ENCODE data around the gene STEAP2.
"Not testable (repeated sequence)": the region's sequence is repeated elsewhere in the genome, so short reads cannot be mapped to it uniquely, and the experiment has no call there.

STEAP2 gene

DNA sequence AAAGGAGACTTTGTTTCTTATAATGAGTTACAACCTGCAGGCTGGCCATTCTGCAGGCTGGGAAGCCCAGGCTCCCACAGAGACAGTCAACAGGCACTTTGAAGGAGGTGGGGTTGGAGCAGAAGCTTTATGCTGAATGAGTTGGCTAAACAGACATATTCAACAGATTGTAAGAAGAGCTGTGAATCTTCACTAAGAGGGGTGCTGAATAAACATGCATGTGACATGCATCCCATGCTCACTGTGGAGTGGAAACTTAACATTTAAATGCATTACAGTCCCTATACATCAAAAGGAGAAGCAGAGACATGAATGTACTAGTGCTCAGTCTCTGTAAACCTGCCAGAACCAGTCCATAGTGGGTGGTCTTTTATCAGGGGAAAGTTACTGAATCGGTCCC, 32.0 kb downstream of the STEAP2 start:
- no peaks in the 10 kb centered on the region for H3K9me3 ChIP-seq (ENCODE audit: control insufficient read depth in 5 of 5, low read length in 5 of 5)
- H3K27me3 ChIP-seq (ENCODE audit: control insufficient read depth in 5 of 5, insufficient read depth in 4 of 5, low read length in 5 of 5) = peaks cover 0 to 3% (median 0%) of the 10 kb centered on the region in 5 donors
- H3K9ac ChIP-seq (ENCODE audit: low read length in 5 of 5) = no peak overlapping the region
- peaks cover 0 to under 1% (median 0%) of the 10 kb centered on the region in 5 donors for H3K36me3 ChIP-seq (ENCODE audit: control insufficient read depth in 5 of 5, insufficient read depth in 5 of 5, low read length in 5 of 5)
- H3K4me3 ChIP-seq (ENCODE audit: low read depth in 1 of 5, low read length in 5 of 5) = no peak overlapping the region
- H3K27ac ChIP-seq (ENCODE audit: low read depth, low read length) = no peak overlapping the region
- H3K4me1 ChIP-seq (ENCODE audit: control insufficient read depth in 5 of 5, insufficient read depth in 5 of 5, low read length in 5 of 5) = peaks cover 6 to 28% (median 21%) of the 10 kb centered on the region in 5 donors

DNA sequence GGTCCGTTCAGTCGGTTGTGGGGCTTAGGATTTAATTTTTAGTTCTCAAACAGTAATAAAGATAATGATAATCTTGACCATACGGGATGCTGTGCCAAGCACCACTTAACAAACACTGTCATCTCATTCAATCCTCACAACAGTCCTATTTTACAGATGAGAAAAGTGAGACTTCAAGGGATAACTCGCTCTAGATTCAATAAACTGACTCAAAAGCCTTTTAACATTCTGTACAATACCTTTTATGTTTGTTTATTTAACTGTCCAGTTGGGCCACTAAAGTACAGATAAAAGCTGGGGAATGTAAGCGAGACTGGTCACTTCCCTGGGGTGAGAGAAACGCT, 33.0 kb downstream of the STEAP2 start:
- peak overlapping the region; percentile 89 for H3K27ac ChIP-seq (ENCODE audit: low read depth, low read length)

DNA sequence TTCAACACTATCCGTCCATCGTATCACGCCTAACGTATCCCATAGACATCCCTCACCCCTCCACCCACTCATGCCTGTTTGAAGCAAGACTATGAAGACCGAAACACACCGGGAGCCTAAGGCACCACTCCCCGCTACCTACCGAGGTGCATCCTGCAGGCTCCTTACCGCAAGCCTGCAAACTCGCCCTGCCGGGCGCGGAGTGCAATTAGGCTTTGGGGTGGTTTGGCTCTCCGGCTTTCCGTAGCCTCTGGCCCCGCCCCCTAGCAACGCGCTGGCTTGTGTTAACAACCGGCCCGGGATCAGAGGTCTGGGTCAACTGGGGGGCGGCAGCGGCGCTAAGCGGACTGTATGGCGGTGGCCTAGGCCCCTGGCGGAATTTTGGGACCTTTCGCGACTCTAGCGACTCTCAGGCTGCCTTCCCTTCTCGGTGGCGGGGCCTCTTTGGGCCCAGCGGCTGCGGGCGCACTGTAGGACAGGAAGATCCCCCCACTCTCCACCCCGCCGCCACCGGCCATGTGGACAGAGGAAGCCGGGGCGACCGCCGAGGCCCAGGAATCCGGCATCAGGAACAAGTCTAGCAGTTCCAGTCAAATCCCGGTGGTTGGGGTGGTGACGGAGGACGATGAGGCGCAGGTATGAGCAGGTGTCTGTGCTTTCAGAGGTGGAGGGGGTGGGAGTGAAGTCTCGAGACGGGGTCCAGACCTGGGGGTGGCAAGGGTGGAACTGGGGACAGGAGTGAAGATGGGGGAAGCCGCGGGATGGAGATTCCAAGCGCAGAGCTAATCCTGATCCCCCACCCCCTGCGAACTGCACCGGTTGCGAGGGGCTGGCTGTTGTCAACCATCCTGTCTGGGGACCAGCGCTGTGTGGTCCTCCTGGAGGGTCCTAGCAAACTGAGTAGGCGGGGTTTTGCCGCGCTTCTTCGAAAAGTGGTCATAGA, 33.6 kb downstream of the STEAP2 start, which contains the start of gene CFAP69:
Gene CFAP69 (plus strand): TSS at position 266 of the 943 bp plus-strand sequence. CDS start 251 bp downstream, at position 517.
- Histone ChIP-seq H3K36me3 (ENCODE audit: control insufficient read depth in 5 of 5, insufficient read depth in 5 of 5, low read length in 5 of 5) (no peaks in the 10 kb centered on the region), H3K9me3 (ENCODE audit: control insufficient read depth in 5 of 5, low read length in 5 of 5) (no peaks in the 10 kb centered on the region), H3K4me3 (ENCODE audit: low read depth in 1 of 5, low read length in 5 of 5) (peak within 1 kb of the TSS; percentile 82 to 99 (median 96)), H3K4me1 (ENCODE audit: control insufficient read depth in 5 of 5, insufficient read depth in 5 of 5, low read length in 5 of 5) (peaks cover 6 to 34% (median 28%) of the 10 kb centered on the region in 5 donors), H3K27me3 (ENCODE audit: control insufficient read depth in 5 of 5, insufficient read depth in 4 of 5, low read length in 5 of 5) (peaks cover 0 to 3% (median 0%) of the 10 kb centered on the region in 5 donors), H3K27ac (ENCODE audit: low read depth, low read length) (peak within 1 kb of the TSS; percentile 89), H3K9ac (ENCODE audit: low read length in 5 of 5) (peak within 1 kb of the TSS; percentile 78 to 98 (median 93))

More for the DNA sequence above, 33.0 kb downstream of the STEAP2 start:
- H3K4me3 ChIP-seq (ENCODE audit: low read depth in 1 of 5, low read length in 5 of 5) = peak overlapping the region; percentile 82 to 99 (median 96)
- no peaks in the 10 kb centered on the region for H3K36me3 ChIP-seq (ENCODE audit: control insufficient read depth in 5 of 5, insufficient read depth in 5 of 5, low read length in 5 of 5)
- no peaks in the 10 kb centered on the region for H3K9me3 ChIP-seq (ENCODE audit: control insufficient read depth in 5 of 5, low read length in 5 of 5)
- peak overlapping the region in 4 of 5 donors; percentile 84 to 98 (median 94) for H3K9ac ChIP-seq (ENCODE audit: low read length in 5 of 5)
- peaks cover 0 to 3% (median 0%) of the 10 kb centered on the region in 5 donors for H3K27me3 ChIP-seq (ENCODE audit: control insufficient read depth in 5 of 5, insufficient read depth in 4 of 5, low read length in 5 of 5)
- H3K4me1 ChIP-seq (ENCODE audit: control insufficient read depth in 5 of 5, insufficient read depth in 5 of 5, low read length in 5 of 5) = peaks cover 6 to 28% (median 22%) of the 10 kb centered on the region in 5 donors

DNA sequence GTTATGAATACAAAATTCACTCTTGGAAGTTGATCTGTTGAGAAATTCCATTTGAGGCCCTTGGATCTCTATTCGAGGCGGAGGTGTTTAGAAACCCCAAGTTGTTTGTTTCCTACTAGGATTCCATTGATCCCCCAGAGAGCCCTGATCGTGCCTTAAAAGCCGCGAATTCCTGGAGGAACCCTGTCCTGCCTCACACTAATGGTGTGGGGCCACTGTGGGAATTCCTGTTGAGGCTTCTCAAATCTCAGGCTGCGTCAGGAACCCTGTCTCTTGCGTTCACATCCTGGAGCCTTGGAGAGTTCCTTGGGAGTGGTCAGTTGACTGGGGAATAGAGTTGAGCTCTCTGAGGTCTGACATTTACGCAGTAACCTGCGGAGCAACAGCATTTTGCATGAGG, 34.6 kb downstream of the STEAP2 start:
- Histone ChIP-seq H3K27ac (ENCODE audit: low read depth, low read length) (peak overlapping the region; percentile 89), H3K9ac (ENCODE audit: low read length in 5 of 5) (peak overlapping the region; percentile 78 to 98 (median 93)), H3K4me3 (ENCODE audit: low read depth in 1 of 5, low read length in 5 of 5) (peak overlapping the region; percentile 82 to 99 (median 96))

DNA sequence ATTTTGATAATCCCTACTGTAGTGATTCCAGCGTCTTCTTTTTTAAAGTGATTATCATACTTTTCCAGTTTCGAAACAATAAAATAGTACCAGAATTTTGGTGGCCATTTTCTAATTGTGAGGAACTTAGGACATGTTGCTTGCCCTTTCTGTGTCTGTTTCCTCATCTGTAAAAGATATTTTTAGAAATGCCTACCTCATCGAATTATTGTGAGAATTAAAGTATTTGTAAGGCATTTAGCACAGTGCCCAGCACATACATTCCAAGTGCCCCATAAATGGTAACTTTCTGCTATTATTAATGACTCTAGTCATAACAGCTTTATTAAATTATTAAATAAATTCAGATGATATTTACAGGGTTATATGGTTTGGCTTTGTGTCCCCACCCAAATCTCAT, 37.2 kb downstream of the STEAP2 start:
- H3K9ac ChIP-seq (ENCODE audit: low read length in 5 of 5) = no peak overlapping the region
- H3K9me3 ChIP-seq (ENCODE audit: control insufficient read depth in 5 of 5, low read length in 5 of 5) = no peaks in the 10 kb centered on the region
- H3K4me3 ChIP-seq (ENCODE audit: low read depth in 1 of 5, low read length in 5 of 5) = no peak overlapping the region
- H3K36me3 ChIP-seq (ENCODE audit: control insufficient read depth in 5 of 5, insufficient read depth in 5 of 5, low read length in 5 of 5) = no peaks in the 10 kb centered on the region
- peaks cover 0 to 3% (median 0%) of the 10 kb centered on the region in 5 donors for H3K27me3 ChIP-seq (ENCODE audit: control insufficient read depth in 5 of 5, insufficient read depth in 4 of 5, low read length in 5 of 5)
- peaks cover 11 to 53% (median 43%) of the 10 kb centered on the region in 5 donors for H3K4me1 ChIP-seq (ENCODE audit: control insufficient read depth in 5 of 5, insufficient read depth in 5 of 5, low read length in 5 of 5)
- H3K27ac ChIP-seq (ENCODE audit: low read depth, low read length) = no peak overlapping the region

More for the DNA sequence above, 34.6 kb downstream of the STEAP2 start:
- Histone ChIP-seq H3K9me3 (ENCODE audit: control insufficient read depth in 5 of 5, low read length in 5 of 5) (no peaks in the 10 kb centered on the region), H3K36me3 (ENCODE audit: control insufficient read depth in 5 of 5, insufficient read depth in 5 of 5, low read length in 5 of 5) (no peaks in the 10 kb centered on the region), H3K4me1 (ENCODE audit: control insufficient read depth in 5 of 5, insufficient read depth in 5 of 5, low read length in 5 of 5) (peaks cover 10 to 42% (median 32%) of the 10 kb centered on the region in 5 donors), H3K27me3 (ENCODE audit: control insufficient read depth in 5 of 5, insufficient read depth in 4 of 5, low read length in 5 of 5) (peaks cover 0 to 3% (median 0%) of the 10 kb centered on the region in 5 donors)

DNA sequence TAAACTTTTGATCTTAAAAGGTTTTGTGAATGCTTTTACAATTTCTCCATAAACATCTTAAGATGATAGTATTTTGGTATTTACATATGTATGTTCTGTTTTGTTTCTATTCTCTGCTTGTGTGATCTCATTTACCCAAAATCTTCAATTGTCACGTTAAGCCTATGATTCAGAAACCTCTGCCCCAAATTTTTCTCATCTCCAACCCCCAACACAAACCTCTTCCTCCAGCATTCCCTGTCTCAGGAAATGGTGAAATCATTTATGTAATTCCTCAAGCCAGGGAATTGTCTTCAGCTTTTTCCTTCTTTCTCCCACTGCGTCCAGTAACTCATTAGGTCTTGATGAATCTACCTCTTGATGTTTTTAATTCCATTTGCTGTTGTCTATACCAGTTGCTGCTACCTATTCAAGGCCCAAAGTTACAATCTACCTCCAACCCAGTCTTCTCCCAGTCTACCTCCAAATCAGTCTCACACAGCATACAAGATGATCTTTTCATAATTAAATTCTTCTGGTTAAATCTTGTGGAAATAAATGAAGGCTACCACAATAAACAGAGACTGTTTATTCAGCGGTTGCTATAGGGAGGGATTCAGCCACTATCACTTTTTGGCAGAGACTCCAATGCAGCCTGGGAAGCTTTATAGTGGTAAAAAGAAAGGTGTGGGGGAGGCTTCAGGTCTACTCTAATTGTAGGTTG, 39.2 kb downstream of the STEAP2 start:
- Histone ChIP-seq H3K9ac (ENCODE audit: low read length in 5 of 5) (peak overlapping the region in 4 of 5 donors; percentile 31 to 87 (median 71)), H3K27ac (ENCODE audit: low read depth, low read length) (peak overlapping the region; percentile 98), H3K9me3 (ENCODE audit: control insufficient read depth in 5 of 5, low read length in 5 of 5) (no peaks in the 10 kb centered on the region), H3K4me1 (ENCODE audit: control insufficient read depth in 5 of 5, insufficient read depth in 5 of 5, low read length in 5 of 5) (peaks cover 11 to 38% (median 30%) of the 10 kb centered on the region in 5 donors), H3K36me3 (ENCODE audit: control insufficient read depth in 5 of 5, insufficient read depth in 5 of 5, low read length in 5 of 5) (no peaks in the 10 kb centered on the region), H3K4me3 (ENCODE audit: low read depth in 1 of 5, low read length in 5 of 5) (peak overlapping the region in 2 of 5 donors; percentile 35 to 40), H3K27me3 (ENCODE audit: control insufficient read depth in 5 of 5, insufficient read depth in 4 of 5, low read length in 5 of 5) (peaks cover 0 to 3% (median 0%) of the 10 kb centered on the region in 5 donors)

DNA sequence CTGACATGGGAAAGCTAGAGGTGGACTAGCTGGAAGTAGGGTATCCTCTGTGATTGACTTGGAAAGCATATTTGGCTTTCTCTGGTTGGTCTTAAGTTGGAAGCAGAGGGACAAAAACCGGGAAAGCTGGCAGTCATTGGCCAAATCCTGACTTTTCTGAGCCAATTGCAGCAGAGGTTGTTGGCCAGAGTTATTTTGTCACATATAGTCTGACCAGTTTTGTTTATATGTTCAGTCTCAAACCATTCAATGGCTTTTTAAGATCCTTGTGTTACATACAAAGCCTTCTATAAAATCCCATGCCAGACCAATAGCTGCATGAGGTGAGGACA, 39.7 kb downstream of the STEAP2 start:
- no peaks in the 10 kb centered on the region for H3K9me3 ChIP-seq (ENCODE audit: control insufficient read depth in 5 of 5, low read length in 5 of 5)

DNA sequence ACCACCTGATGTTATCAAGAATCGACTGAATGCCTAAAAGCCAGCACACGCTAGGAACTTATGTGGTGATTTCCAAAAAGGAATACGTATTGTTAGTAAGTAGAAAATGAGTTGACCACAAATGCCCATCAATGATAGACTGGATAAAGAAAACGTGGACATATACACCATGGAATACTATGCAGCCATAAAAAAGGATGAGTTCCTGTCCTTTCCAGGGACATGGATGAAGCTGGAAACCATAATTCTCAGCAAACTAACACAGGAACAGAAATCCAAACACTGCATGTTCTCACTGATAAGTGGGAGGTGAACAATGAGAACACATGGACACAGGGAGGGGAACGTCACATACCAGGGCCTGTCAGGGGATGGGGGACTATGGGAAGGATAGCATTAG, 44.5 kb downstream of the STEAP2 start:
- not testable (repeated sequence) for H3K9ac ChIP-seq (ENCODE audit: low read length in 5 of 5); H3K9me3 ChIP-seq (ENCODE audit: control insufficient read depth in 5 of 5, low read length in 5 of 5); H3K27me3 ChIP-seq (ENCODE audit: control insufficient read depth in 5 of 5, insufficient read depth in 4 of 5, low read length in 5 of 5); H3K27ac ChIP-seq (ENCODE audit: low read depth, low read length); H3K4me3 ChIP-seq (ENCODE audit: low read depth in 1 of 5, low read length in 5 of 5); H3K36me3 ChIP-seq (ENCODE audit: control insufficient read depth in 5 of 5, insufficient read depth in 5 of 5, low read length in 5 of 5)
- peaks cover 0 to 14% (median 8%) of the 10 kb centered on the region in 5 donors for H3K4me1 ChIP-seq (ENCODE audit: control insufficient read depth in 5 of 5, insufficient read depth in 5 of 5, low read length in 5 of 5)

More for the DNA sequence above, 39.7 kb downstream of the STEAP2 start:
- H3K9ac ChIP-seq (ENCODE audit: low read length in 5 of 5) = peak overlapping the region in 4 of 5 donors; percentile 31 to 87 (median 71)
- no peaks in the 10 kb centered on the region for H3K36me3 ChIP-seq (ENCODE audit: control insufficient read depth in 5 of 5, insufficient read depth in 5 of 5, low read length in 5 of 5)
- H3K4me3 ChIP-seq (ENCODE audit: low read depth in 1 of 5, low read length in 5 of 5) = peak overlapping the region in 2 of 5 donors; percentile 35 to 40
- peaks cover 0 to under 1% (median 0%) of the 10 kb centered on the region in 5 donors for H3K27me3 ChIP-seq (ENCODE audit: control insufficient read depth in 5 of 5, insufficient read depth in 4 of 5, low read length in 5 of 5)
- H3K27ac ChIP-seq (ENCODE audit: low read depth, low read length) = peak overlapping the region; percentile 98
- H3K4me1 ChIP-seq (ENCODE audit: control insufficient read depth in 5 of 5, insufficient read depth in 5 of 5, low read length in 5 of 5) = peaks cover 8 to 33% (median 25%) of the 10 kb centered on the region in 5 donors

DNA sequence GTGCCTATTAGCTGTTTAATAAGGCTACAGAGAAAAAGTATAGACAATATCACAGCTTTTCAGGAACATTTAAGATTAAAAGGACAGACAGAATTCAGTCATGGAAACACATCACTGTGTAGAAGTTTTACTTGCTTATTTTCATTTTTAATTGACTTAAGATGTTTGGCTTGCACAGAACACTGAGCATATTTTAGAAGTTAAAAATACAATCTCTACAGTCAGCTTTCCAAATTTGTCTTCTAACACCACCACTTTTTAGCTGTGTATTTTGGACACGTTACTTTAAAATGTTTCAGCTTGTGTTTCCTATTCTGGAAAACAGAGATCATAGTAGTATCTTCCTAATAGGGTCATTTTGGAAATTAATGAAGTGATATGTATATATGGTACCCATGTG, 45.2 kb downstream of the STEAP2 start:
- H3K9ac ChIP-seq (ENCODE audit: low read length in 5 of 5) = no peak overlapping the region
- H3K9me3 ChIP-seq (ENCODE audit: control insufficient read depth in 5 of 5, low read length in 5 of 5) = no peaks in the 10 kb centered on the region
- H3K27me3 ChIP-seq (ENCODE audit: control insufficient read depth in 5 of 5, insufficient read depth in 4 of 5, low read length in 5 of 5) = no peaks in the 10 kb centered on the region
- peaks cover 0 to 7% (median under 1%) of the 10 kb centered on the region in 5 donors for H3K4me1 ChIP-seq (ENCODE audit: control insufficient read depth in 5 of 5, insufficient read depth in 5 of 5, low read length in 5 of 5)
- H3K27ac ChIP-seq (ENCODE audit: low read depth, low read length) = no peak overlapping the region
- no peak overlapping the region for H3K4me3 ChIP-seq (ENCODE audit: low read depth in 1 of 5, low read length in 5 of 5)
- H3K36me3 ChIP-seq (ENCODE audit: control insufficient read depth in 5 of 5, insufficient read depth in 5 of 5, low read length in 5 of 5) = no peaks in the 10 kb centered on the region
